HG03571 (cell line): ENCODE data around the gene HDGFL3.

ENCODE experiments used
- ATAC-seq: cut with Tn5 transposase; IDR thresholded peaks from one replicate; pipeline ENCODE4 v1.9.1; 2021; ENCODE audit not compliant: unreplicated experiment

Gene HDGFL3

GRCh38 chr15:83132861-83133523 lies 74.6 kb downstream of the HDGFL3 start:
- ATAC-seq, result no peak

- ATAC-seq, result no peak
These were observed 77.8 kb downstream of the HDGFL3 start for GRCh38 chr15:83129791-83130190.

GRCh38 chr15:83127547-83128150 lies 80.0 kb downstream of the HDGFL3 start:
- no peak for ATAC-seq

GRCh38 chr15:83123529-83123928 lies 84.1 kb downstream of the HDGFL3 start:
- no peak for ATAC-seq

GRCh38 chr15:83119968-83120581 lies 87.5 kb downstream of the HDGFL3 start:
- ATAC-seq, result no peak

GRCh38 chr15:83118968-83119367 lies 88.7 kb downstream of the HDGFL3 start:
- ATAC-seq, result no peak

GRCh38 chr15:83118291-83118827 lies 89.3 kb downstream of the HDGFL3 start:
- no peak for ATAC-seq

- peak; percentile 69 for ATAC-seq
These were observed 91.6 kb downstream of the HDGFL3 start for GRCh38 chr15:83115831-83116565.

- no peak for ATAC-seq
These were observed 92.2 kb downstream of the HDGFL3 start for GRCh38 chr15:83115410-83115809.

GRCh38 chr15:83114856-83115255 lies 92.8 kb downstream of the HDGFL3 start:
- ATAC-seq, result no peak

GRCh38 chr15:83113881-83114674 lies 93.5 kb downstream of the HDGFL3 start:
- ATAC-seq, result no peak

GRCh38 chr15:83112956-83113299 lies 94.7 kb downstream of the HDGFL3 start:
- ATAC-seq, result no peak

- ATAC-seq, result no peak
These were observed 95.2 kb downstream of the HDGFL3 start for GRCh38 chr15:83112233-83112955.

GRCh38 chr15:83111149-83111548 lies 96.5 kb downstream of the HDGFL3 start:
- ATAC-seq, result no peak

GRCh38 chr15:83110381-83110780 lies 97.2 kb downstream of the HDGFL3 start:
- no peak for ATAC-seq

GRCh38 chr15:83109532-83109931 lies 98.1 kb downstream of the HDGFL3 start:
- ATAC-seq, result no peak

GRCh38 chr15:83108266-83109219 lies 99.1 kb downstream of the HDGFL3 start:
- ATAC-seq, result peak; percentile 70

- no peak for ATAC-seq
These were observed 99.8 kb downstream of the HDGFL3 start for GRCh38 chr15:83107841-83108181.
